Vagina (tissue), 2 donors: Measurements from ENCODE around the gene ZNF765. TPM values are rescaled to one million over a fixed set of nuclear protein-coding genes. Genes with fewer than 3 reads are reported as not detected.

Source experiments
- DNase-seq, 2 donors: peaks; one replicate each; pipeline ENCODE4 v3.0.0-alpha.2; 2017; ENCODE audit errors: extremely low spot score in 2 of 2
- H3K27ac ChIP-seq: fragments of 200-600 bp; sonication (generic); one replicate; pipeline ENCODE4 v1.5.1; 2019
- H3K27me3 ChIP-seq: fragments of 200-600 bp; sonication (generic); one replicate; pipeline ENCODE4 v1.5.1; 2019
- H3K36me3 ChIP-seq, 2 donors: fragments of 200-600 bp; sonication (generic); one replicate each; pipeline ENCODE4 v1.5.1; 2017 to 2019
- H3K4me1 ChIP-seq: fragments of 200-600 bp; sonication (generic); one replicate; pipeline ENCODE4 v1.5.1; 2019
- H3K4me3 ChIP-seq, 2 donors: fragments of 200-600 bp; sonication (generic); 1 replicate in 1 of 2; 2 replicates in 1 of 2; pipeline ENCODE4 v1.5.1; 2016 to 2019
- H3K9me3 ChIP-seq: fragments of 200-600 bp; sonication (generic); one replicate; pipeline ENCODE4 v1.5.1; 2019
- POLR2A ChIP-seq, 2 donors: fragments of 450-650 bp; IDR thresholded peaks; one replicate each; pipeline ENCODE4 v1.6.1; 2017; ENCODE audit warnings: antibody characterized with exemption in 2 of 2, mild to moderate bottlenecking in 2 of 2, moderate library complexity in 2 of 2
- POLR2AphosphoS5 ChIP-seq, 2 donors: sonication (generic); formaldehyde crosslinking; IDR thresholded peaks; one replicate each; pipeline ENCODE4 v1.9.0; 2017; ENCODE audit warnings: antibody characterized with exemption in 2 of 2, mild to moderate bottlenecking in 2 of 2, low read depth in 1 of 2; ENCODE audit not compliant: insufficient read depth in 1 of 2
- intact Hi-C: fragments of 100-400 bp; cut with DNase I; formaldehyde crosslinking; loops from one replicate; pipeline ENCODE4 v1.15.1; 2023
- total RNA-seq: library from RNA; depleted of rRNA; stranded (reverse); fragments of >200 nt; gene quantifications from one replicate; pipeline ENCODE4 v1.2.3, GENCODE V29; 2016
- TF ChIP-seq, protein P1 (sequence below), 3 experiments: fragments of 450-650 bp in 2 of 3; fragments of 200-600 bp in 1 of 3; sonication (generic) in 1 of 3; IDR thresholded peaks; one replicate each; pipeline ENCODE4 v1.5.1; 2017 to 2019; ENCODE audit warnings: antibody characterized with exemption in 3 of 3, mild to moderate bottlenecking in 2 of 3, moderate library complexity in 2 of 3

Gene ZNF765
- total RNA-seq, 1 donor from 2014 or later: 10.6 TPM

DNA sequence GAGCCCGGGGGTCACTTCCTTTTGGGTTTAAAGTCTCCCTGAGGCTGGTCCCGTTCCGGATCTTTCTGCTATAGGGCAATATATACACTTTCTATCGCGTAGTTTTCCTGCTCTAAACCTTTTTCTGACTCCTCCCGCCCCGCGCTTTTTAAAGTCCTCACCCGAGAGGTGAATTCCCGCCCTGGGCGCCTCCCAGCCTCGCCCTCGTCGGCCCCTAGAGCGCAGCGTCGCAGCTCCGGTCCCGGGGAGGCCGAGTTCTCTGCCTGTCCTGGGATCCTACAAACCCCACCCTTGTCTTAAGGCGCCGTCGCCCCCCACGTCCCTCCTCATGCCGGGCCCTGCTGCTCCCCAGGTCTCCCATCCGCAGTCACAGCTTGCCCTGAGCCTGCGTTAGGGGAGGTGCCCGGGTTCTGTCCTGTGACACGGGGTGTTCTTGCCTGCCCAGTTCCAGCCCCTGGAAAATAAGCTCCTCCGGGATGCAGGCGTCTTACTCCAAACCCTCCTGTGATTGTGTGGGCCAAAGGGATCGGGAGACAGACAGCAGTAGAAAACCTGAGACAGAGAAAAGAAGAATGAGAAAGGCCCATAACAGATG, 29.0 kb upstream of the ZNF765 start:
- intact Hi-C loops: no loop called here
- H3K27me3 ChIP-seq: no peaks in the 10 kb centered on the region
- peak overlapping the region; percentile 69 for H3K27ac ChIP-seq
- H3K9me3 ChIP-seq: no peaks in the 10 kb centered on the region
- no peak for DNase-seq
- TF ChIP-seq, protein P1, sequence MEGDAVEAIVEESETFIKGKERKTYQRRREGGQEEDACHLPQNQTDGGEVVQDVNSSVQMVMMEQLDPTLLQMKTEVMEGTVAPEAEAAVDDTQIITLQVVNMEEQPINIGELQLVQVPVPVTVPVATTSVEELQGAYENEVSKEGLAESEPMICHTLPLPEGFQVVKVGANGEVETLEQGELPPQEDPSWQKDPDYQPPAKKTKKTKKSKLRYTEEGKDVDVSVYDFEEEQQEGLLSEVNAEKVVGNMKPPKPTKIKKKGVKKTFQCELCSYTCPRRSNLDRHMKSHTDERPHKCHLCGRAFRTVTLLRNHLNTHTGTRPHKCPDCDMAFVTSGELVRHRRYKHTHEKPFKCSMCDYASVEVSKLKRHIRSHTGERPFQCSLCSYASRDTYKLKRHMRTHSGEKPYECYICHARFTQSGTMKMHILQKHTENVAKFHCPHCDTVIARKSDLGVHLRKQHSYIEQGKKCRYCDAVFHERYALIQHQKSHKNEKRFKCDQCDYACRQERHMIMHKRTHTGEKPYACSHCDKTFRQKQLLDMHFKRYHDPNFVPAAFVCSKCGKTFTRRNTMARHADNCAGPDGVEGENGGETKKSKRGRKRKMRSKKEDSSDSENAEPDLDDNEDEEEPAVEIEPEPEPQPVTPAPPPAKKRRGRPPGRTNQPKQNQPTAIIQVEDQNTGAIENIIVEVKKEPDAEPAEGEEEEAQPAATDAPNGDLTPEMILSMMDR (IDR thresholded peaks at IDR 0.05): no peak
- TF ChIP-seq POLR2AphosphoS5 (IDR thresholded peaks at IDR 0.05; ENCODE audit: insufficient read depth in 1 of 2, low read depth in 1 of 2): peak in 1 of 2 donors; percentile 48
- H3K4me1 ChIP-seq: peaks cover 6% of the 10 kb centered on the region
- H3K36me3 ChIP-seq: no peaks in the 10 kb centered on the region
- H3K4me3 ChIP-seq: peak overlapping the region; percentile 54 to 65

DNA sequence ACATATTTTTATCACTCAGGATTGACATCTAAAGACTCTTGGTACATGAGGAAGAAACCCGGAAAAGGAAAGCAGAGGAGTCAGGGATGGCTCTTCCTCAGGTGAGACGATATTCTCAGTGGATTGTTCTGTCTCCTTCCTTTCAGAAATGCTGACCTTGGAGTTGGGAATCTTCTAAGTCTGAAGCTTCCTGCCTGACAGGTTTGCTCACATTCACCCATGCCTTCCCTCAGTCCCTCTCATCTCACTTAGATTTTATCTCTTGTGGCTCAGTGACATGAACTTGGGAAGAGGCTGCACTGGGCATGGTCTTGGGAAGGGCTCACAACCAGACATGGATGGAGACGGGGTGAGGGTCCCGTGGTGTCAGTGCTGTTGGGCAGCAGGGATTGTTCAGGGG, 22.8 kb upstream of the ZNF765 start:
- H3K9me3 ChIP-seq: no peaks in the 10 kb centered on the region
- no peaks in the 10 kb centered on the region for H3K27me3 ChIP-seq
- intact Hi-C loops: no loop called here
- no peak for DNase-seq
- TF ChIP-seq POLR2A (IDR thresholded peaks at IDR 0.05) (no peak), POLR2AphosphoS5 (IDR thresholded peaks at IDR 0.05; ENCODE audit: insufficient read depth in 1 of 2, low read depth in 1 of 2) (no peak)
- TF ChIP-seq, protein P1 (IDR thresholded peaks at IDR 0.05): no peak
- H3K4me3 ChIP-seq: no peak overlapping the region
- no peaks in the 10 kb centered on the region for H3K4me1 ChIP-seq
- H3K27ac ChIP-seq: no peak overlapping the region
- peaks cover 0 to 28% of the 10 kb centered on the region in 2 donors for H3K36me3 ChIP-seq

DNA sequence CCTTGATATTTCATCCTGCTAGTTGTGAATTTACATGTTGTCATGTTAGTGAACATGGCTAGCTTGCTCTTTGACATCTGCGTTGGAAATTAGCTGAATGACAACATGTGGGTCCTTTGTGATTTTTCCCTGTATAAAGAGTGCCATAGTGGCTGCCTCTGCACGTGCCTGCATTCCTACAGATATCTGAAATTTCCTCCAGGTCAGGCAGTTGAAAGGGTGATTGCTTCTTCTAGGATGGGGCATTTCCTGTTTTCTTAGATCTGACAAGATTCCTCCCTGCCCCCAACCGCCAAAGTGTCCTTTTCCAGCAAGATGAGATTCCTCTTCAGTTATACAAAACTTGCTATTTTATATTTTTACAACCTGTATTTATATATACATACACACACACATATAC, 20.7 kb upstream of the ZNF765 start:
- Histone ChIP-seq H3K27me3 (no peaks in the 10 kb centered on the region), H3K36me3 (peaks cover 0 to 49% of the 10 kb centered on the region in 2 donors), H3K9me3 (no peaks in the 10 kb centered on the region), H3K4me1 (no peaks in the 10 kb centered on the region), H3K4me3 (no peak overlapping the region), H3K27ac (no peak overlapping the region)
- intact Hi-C loops: no loop called here
- TF ChIP-seq POLR2AphosphoS5 (IDR thresholded peaks at IDR 0.05; ENCODE audit: insufficient read depth in 1 of 2, low read depth in 1 of 2) (no peak), POLR2A (IDR thresholded peaks at IDR 0.05) (no peak)
- TF ChIP-seq, protein P1 (IDR thresholded peaks at IDR 0.05): no peak
- no peak for DNase-seq

DNA sequence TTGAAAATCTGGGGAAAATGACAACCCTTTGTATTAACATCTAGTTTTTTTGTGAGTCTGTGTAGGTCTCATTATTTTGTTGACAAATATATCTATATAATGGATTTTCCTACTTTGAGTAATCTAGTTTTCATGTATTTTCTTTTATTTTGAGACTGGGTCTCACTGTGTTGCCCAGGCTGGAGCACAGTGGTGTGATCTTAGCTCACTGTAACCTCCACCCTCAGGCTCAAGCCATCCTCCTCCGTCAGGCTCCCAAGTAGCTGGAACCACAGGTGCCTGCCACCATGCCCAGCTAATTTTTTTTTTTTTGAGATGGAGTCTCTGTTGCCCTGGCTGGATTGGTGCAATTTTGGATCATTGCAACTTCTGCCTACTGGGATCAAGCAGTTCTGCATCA, 20.2 kb upstream of the ZNF765 start:
- TF ChIP-seq POLR2A (IDR thresholded peaks at IDR 0.05) (no peak), POLR2AphosphoS5 (IDR thresholded peaks at IDR 0.05; ENCODE audit: insufficient read depth in 1 of 2, low read depth in 1 of 2) (no peak)
- TF ChIP-seq, protein P1 (IDR thresholded peaks at IDR 0.05): no peak
- DNase-seq: no peak
- Histone ChIP-seq H3K4me1 (no peaks in the 10 kb centered on the region), H3K27me3 (no peaks in the 10 kb centered on the region), H3K4me3 (no peak overlapping the region), H3K36me3 (peaks cover 0 to 54% of the 10 kb centered on the region in 2 donors), H3K9me3 (no peaks in the 10 kb centered on the region), H3K27ac (no peak overlapping the region)
- intact Hi-C loops: no loop called here

DNA sequence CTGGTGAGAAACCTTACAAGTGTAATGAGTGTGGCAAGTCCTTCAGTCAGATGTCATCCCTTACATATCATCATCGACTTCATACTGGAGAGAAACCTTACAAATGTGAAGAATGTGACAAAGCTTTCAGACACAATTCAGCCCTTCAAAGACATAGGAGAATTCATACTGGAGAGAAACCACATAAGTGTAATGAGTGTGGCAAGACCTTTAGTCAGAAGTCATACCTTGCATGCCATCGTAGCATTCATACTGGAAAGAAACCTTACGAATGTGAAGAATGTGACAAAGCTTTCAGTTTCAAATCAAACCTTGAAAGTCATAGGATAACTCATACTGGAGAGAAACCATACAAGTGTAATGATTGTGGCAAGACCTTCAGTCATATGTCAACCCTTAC, 13.6 kb upstream of the ZNF765 start:
- H3K4me1 ChIP-seq: no peaks in the 10 kb centered on the region
- intact Hi-C loops: no loop called here
- no peak overlapping the region for H3K27ac ChIP-seq
- no peak for DNase-seq
- peaks cover 13% of the 10 kb centered on the region for H3K9me3 ChIP-seq
- H3K27me3 ChIP-seq: no peaks in the 10 kb centered on the region
- TF ChIP-seq, protein P1 (IDR thresholded peaks at IDR 0.05): no peak
- no peak for TF ChIP-seq POLR2A (IDR thresholded peaks at IDR 0.05)
- TF ChIP-seq POLR2AphosphoS5 (IDR thresholded peaks at IDR 0.05; ENCODE audit: insufficient read depth in 1 of 2, low read depth in 1 of 2): no peak
- H3K4me3 ChIP-seq: no peak overlapping the region
- peaks cover 0 to 54% of the 10 kb centered on the region in 2 donors for H3K36me3 ChIP-seq
